ENCODE data around the gene FGFBP1. TPM values are rescaled to one million over a fixed set of nuclear protein-coding genes. Genes with fewer than 3 reads are reported as not detected.
A peak's percentile ranks its signal among the peaks of the same experiment; 100 is the strongest.

FGFBP1 gene
- total RNA-seq, 4 donors from 2014 or later: 42.3 to 141 (median 78.5) TPM

GRCh38 chr4:15910155-15910940 is 28.2 kb downstream of the FGFBP1 start:
- no peak for DNase-seq (ENCODE audit: low spot score in 2 of 2)
- WGBS, 2 donors: 66 to 87% methylated on average over 6 of the region's 6 CpGs
- H3K4me3 ChIP-seq (ENCODE audit: low read depth, poor library complexity, severe bottlenecking): no peak overlapping the region
- no peak for TF ChIP-seq POLR2A (IDR thresholded peaks at IDR 0.05)
- intact Hi-C loops (cut with DNase I; ENCODE audit: low total_unique reads): no loop called here

DNA sequence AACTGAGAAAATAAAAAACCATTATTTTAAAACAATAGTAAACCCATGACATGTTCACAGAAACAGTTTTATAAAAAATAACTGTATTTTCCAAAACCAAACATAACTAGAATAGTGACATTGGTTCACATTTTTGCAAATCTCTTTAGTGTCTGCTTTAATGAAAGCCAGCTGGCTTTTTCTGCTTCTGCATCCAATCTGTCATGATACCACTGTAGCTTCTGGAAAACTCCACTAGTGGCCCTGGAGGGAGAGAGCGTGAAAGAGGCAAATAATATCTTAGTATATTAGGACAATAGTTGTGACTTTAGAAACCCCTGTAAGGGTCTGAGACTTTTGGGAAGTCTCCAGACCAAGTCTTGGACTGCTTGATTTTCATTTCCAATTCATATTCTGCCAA is 31.1 kb downstream of the FGFBP1 start:
- 69 to 72% methylated on average over 1 of the region's 1 CpG for WGBS, 2 donors
- intact Hi-C loops (cut with DNase I; ENCODE audit: low total_unique reads): loop anchor here (10.0 kb wide), 1 partner anchor 233 kb away; no protein-coding TSS in a partner anchor
- DNase-seq (ENCODE audit: low spot score in 2 of 2): no peak
- no peak overlapping the region for H3K4me3 ChIP-seq (ENCODE audit: low read depth, poor library complexity, severe bottlenecking)
- no peak for TF ChIP-seq POLR2A (IDR thresholded peaks at IDR 0.05)

- intact Hi-C loops (cut with DNase I; ENCODE audit: low total_unique reads): loop anchor here (10.0 kb wide), 1 partner anchor 231 kb away; no protein-coding TSS in a partner anchor
- DNase-seq (ENCODE audit: low spot score in 2 of 2): peak; percentile 73 to 89
- WGBS, 2 donors: 36 to 50% methylated on average over 17 to 25 of the region's 25 CpGs
- TF ChIP-seq POLR2A (IDR thresholded peaks at IDR 0.05) (no peak), CTCF (IDR thresholded peaks at IDR 0.05) (no peak)
- no peak overlapping the region for H3K4me3 ChIP-seq (ENCODE audit: low read depth, poor library complexity, severe bottlenecking)
Observed at GRCh38 chr4:15906020-15906443, 32.5 kb downstream of the FGFBP1 start.

DNA sequence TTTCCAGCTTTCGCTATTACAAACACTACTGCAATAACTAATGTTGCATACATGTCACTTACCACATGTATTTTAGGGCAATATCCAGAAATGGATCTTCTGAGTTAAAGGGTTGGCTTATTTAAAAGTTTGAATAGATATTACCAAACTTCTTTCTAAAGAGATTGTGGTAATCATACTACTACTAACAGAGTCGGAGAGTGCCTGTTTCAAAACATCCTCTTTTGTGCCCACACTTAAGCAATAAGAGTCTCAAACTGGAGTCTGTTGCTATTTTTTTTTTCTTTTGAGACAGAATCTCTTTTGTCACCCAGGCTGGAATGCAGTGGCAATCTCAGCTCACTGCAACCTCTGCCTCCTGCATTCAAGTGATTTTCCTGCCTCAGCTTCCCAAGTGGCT is 35.8 kb downstream of the FGFBP1 start:
- WGBS, 2 donors: 51 to 68% methylated on average over 2 of the region's 2 CpGs
- TF ChIP-seq POLR2A (IDR thresholded peaks at IDR 0.05) (no peak), CTCF (IDR thresholded peaks at IDR 0.05) (no peak)

GRCh38 chr4:15901998-15902397 is 36.5 kb downstream of the FGFBP1 start:
- DNase-seq (ENCODE audit: low spot score in 2 of 2): peak in 1 of 2 donors; percentile 43
- intact Hi-C loops (cut with DNase I; ENCODE audit: low total_unique reads): loop anchor here (10.0 kb wide), 1 partner anchor 227 kb away; no protein-coding TSS in a partner anchor
- 84 to 86% methylated on average over 2 of the region's 2 CpGs for WGBS, 2 donors
- no peak for TF ChIP-seq POLR2A (IDR thresholded peaks at IDR 0.05)
- no peak overlapping the region for H3K4me3 ChIP-seq (ENCODE audit: low read depth, poor library complexity, severe bottlenecking)

More for the DNA sequence above, 35.8 kb downstream of the FGFBP1 start:
- intact Hi-C loops (cut with DNase I; ENCODE audit: low total_unique reads): loop anchor here (10.0 kb wide), 1 partner anchor 228 kb away; no protein-coding TSS in a partner anchor
- H3K4me3 ChIP-seq (ENCODE audit: low read depth, poor library complexity, severe bottlenecking): no peak overlapping the region
- peak in 1 of 2 donors; percentile 8 for DNase-seq (ENCODE audit: low spot score in 2 of 2)

DNA sequence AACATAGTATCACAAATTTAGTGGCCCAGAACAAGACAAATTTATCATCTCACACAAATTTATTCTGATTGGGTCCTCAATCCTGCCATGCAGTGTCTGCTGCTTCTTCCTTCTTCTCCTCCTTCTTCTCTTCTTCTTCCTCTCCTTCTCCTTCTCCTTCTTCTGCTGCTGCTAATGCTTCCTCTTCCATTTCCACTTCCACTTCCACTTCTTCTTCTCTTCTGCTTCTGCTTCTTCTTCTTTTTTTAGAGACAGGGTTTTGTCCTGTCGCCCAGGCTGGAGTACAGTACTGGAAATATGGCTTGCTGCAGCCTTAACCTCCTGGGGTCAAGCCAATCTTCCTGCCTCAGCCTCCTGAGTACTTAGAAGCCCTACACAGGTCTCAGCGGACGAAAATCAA is 37.5 kb downstream of the FGFBP1 start:
- intact Hi-C loops (cut with DNase I; ENCODE audit: low total_unique reads): loop anchor here (10.0 kb wide), 1 partner anchor 226 kb away; no protein-coding TSS in a partner anchor
- 84 to 92% methylated on average over 3 of the region's 3 CpGs for WGBS, 2 donors
- H3K4me3 ChIP-seq (ENCODE audit: low read depth, poor library complexity, severe bottlenecking): no peak overlapping the region
- no peak for TF ChIP-seq POLR2A (IDR thresholded peaks at IDR 0.05)
- DNase-seq (ENCODE audit: low spot score in 2 of 2): no peak

- no peak for TF ChIP-seq POLR2A (IDR thresholded peaks at IDR 0.05)
- no peak for TF ChIP-seq CTCF (IDR thresholded peaks at IDR 0.05)
- H3K4me3 ChIP-seq (ENCODE audit: low read depth, poor library complexity, severe bottlenecking): no peak overlapping the region
- WGBS, 2 donors: 52 to 63% methylated on average over 1 of the region's 1 CpG
- DNase-seq (ENCODE audit: low spot score in 2 of 2): peak in 1 of 2 donors; percentile 59
- intact Hi-C loops (cut with DNase I; ENCODE audit: low total_unique reads): no loop called here
Observed at GRCh38 chr4:15899511-15899910, 39.0 kb downstream of the FGFBP1 start.

Data from lower leg skin (tissue), 4 donors.